HEK293 (cell line): ENCODE measurements around the gene CDON.
A peak's percentile ranks its signal among the peaks of the same experiment; 100 is the strongest.

Source experiments
- CTCF ChIA-PET: fragments of 350-600 bp; formaldehyde crosslinking; extraction: SDS; loops from one replicate; lab custom pipeline; 2021; ENCODE audit warnings: antibody characterized with exemption; lab: Yijun Ruan, JAX
- POLR2A ChIA-PET: fragments of 300-600 bp; formaldehyde crosslinking; extraction: SDS; loops from one replicate; lab custom pipeline; 2020; ENCODE audit warnings: antibody characterized with exemption, inconsistent platforms; lab: Yijun Ruan, JAX
- H3K27ac ChIP-seq: fragments of 200-500 bp; sonication (Bioruptor generic); 2 replicates; pipeline ENCODE4 v1.5.1; 2014; ENCODE audit warnings: low read depth, low read length, control low read depth, inconsistent platforms; ENCODE audit errors: extremely low read depth
- H3K36me3 ChIP-seq, 2 experiments: fragments of 200-500 bp in 1 of 2; sonication (Bioruptor generic) in 1 of 2; 1 replicate in 1 of 2; 2 replicates in 1 of 2; pipeline ENCODE4 v1.5.1; 2014 to 2017; ENCODE audit warnings: inconsistent platforms in 2 of 2, low read length in 2 of 2; ENCODE audit not compliant: control insufficient read depth in 2 of 2, insufficient read depth in 1 of 2
- H3K4me1 ChIP-seq: fragments of 200-500 bp; sonication (Bioruptor generic); 2 replicates; pipeline ENCODE4 v1.5.1; 2014; ENCODE audit warnings: mild to moderate bottlenecking, low read length, inconsistent platforms; ENCODE audit not compliant: control insufficient read depth, insufficient read depth
- H3K4me3 ChIP-seq: 2 replicates; pipeline ENCODE4 v1.5.1; 2011; ENCODE audit warnings: low read depth, mild to moderate bottlenecking, control low read depth, low read length, moderate library complexity
- H3K9me3 ChIP-seq: fragments of 200-500 bp; sonication (Bioruptor generic); 2 replicates; pipeline ENCODE4 v1.5.1; 2014; ENCODE audit warnings: low read depth, low read length, inconsistent platforms; ENCODE audit not compliant: control insufficient read depth, insufficient read depth
- MEIS1 ChIP-seq: sonication (generic); formaldehyde crosslinking; IDR thresholded peaks from 2 replicates; pipeline ENCODE4 v1.8.1; 2022; ENCODE audit warnings: missing genetic modification reagents, mild to moderate bottlenecking, borderline replicate concordance
- OSR2 ChIP-seq: fragments of 450-650 bp; formaldehyde crosslinking; IDR thresholded peaks from 2 replicates; pipeline ENCODE4 v1.5.1; 2016; ENCODE audit warnings: missing biosample characterization, missing genetic modification characterization
- PRDM2 ChIP-seq: fragments of 450-650 bp; formaldehyde crosslinking; IDR thresholded peaks from 2 replicates; pipeline ENCODE4 v1.5.1; 2016; ENCODE audit warnings: missing biosample characterization, missing genetic modification characterization, borderline replicate concordance
- PRDM6 ChIP-seq: fragments of 450-650 bp; formaldehyde crosslinking; IDR thresholded peaks from 2 replicates; pipeline ENCODE4 v1.5.1; 2017; ENCODE audit warnings: missing biosample characterization, missing genetic modification characterization
- RBAK ChIP-seq: fragments of 450-650 bp; formaldehyde crosslinking; IDR thresholded peaks from 2 replicates; pipeline ENCODE4 v1.5.1; 2016; ENCODE audit warnings: missing biosample characterization, missing genetic modification characterization
- SP7 ChIP-seq: fragments of 450-650 bp; formaldehyde crosslinking; IDR thresholded peaks from 2 replicates; pipeline ENCODE4 v1.5.1; 2016; ENCODE audit warnings: missing biosample characterization, missing genetic modification characterization
- ZNF24 ChIP-seq: fragments of 450-650 bp; formaldehyde crosslinking; IDR thresholded peaks from 2 replicates; pipeline ENCODE4 v1.5.1; 2016; ENCODE audit warnings: missing biosample characterization, missing genetic modification characterization
- ZNF335 ChIP-seq: fragments of 450-650 bp; formaldehyde crosslinking; conservative IDR thresholded peaks from 2 replicates; pipeline ENCODE4 v1.5.1; 2016; ENCODE audit warnings: missing biosample characterization, missing genetic modification characterization
- ZNF37A ChIP-seq: fragments of 450-650 bp; IDR thresholded peaks from 2 replicates; pipeline ENCODE4 v1.5.1; 2018; ENCODE audit warnings: missing biosample characterization, missing genetic modification characterization
- ZNF394 ChIP-seq: fragments of 450-650 bp; formaldehyde crosslinking; IDR thresholded peaks from 2 replicates; pipeline ENCODE4 v1.5.1; 2016; ENCODE audit warnings: missing biosample characterization, missing genetic modification characterization, mild to moderate bottlenecking, moderate library complexity, borderline replicate concordance
- ZNF449 ChIP-seq: fragments of 450-650 bp; formaldehyde crosslinking; IDR thresholded peaks from 2 replicates; pipeline ENCODE4 v1.5.1; 2017; ENCODE audit warnings: missing biosample characterization, mild to moderate bottlenecking, missing genetic modification characterization, moderate library complexity
- ZNF670 ChIP-seq: fragments of 450-650 bp; formaldehyde crosslinking; IDR thresholded peaks from 2 replicates; pipeline ENCODE4 v1.5.1; 2016; ENCODE audit warnings: missing biosample characterization, missing genetic modification characterization, low read depth
- ZSCAN23 ChIP-seq: fragments of 450-650 bp; formaldehyde crosslinking; IDR thresholded peaks from 2 replicates; pipeline ENCODE4 v1.5.1; 2016; ENCODE audit warnings: missing biosample characterization, missing genetic modification characterization
- ZSCAN4 ChIP-seq: fragments of 450-650 bp; formaldehyde crosslinking; IDR thresholded peaks from 2 replicates; pipeline ENCODE4 v1.5.1; 2017; ENCODE audit warnings: missing biosample characterization, missing genetic modification characterization

The CDON gene

GRCh38 chr11:125971618-125972017 lies 91.0 kb downstream of the CDON start (continued):
- TF ChIP-seq SP7 (tag by site-specific recombination): no peak
- no peak for TF ChIP-seq ZNF37A (tag by site-specific recombination)
- no peak for TF ChIP-seq ZNF394 (tag by site-specific recombination)
- TF ChIP-seq ZNF24 (tag by site-specific recombination): no peak
- no peak for TF ChIP-seq MEIS1 (CRISPR knock-in tag)

GRCh38 chr11:125968354-125968753 lies 94.3 kb downstream of the CDON start:
- CTCF ChIA-PET: interaction anchor here (0.7 kb wide), 1 partner anchor 337 kb away, joined by 4 read pairs; no protein-coding TSS in a partner anchor
- TF ChIP-seq ZNF335 (tag by site-specific recombination) (0 out of 2 replicates have a peak, but pooled peaks have one; percentile 14), ZSCAN23 (tag by site-specific recombination) (no peak), PRDM6 (tag by site-specific recombination) (peak; percentile 96), ZNF449 (0 out of 2 replicates have a peak, but pooled peaks have one; percentile 36), PRDM2 (no peak), ZNF670 (tag by site-specific recombination) (no peak), ZSCAN4 (no peak), OSR2 (tag by site-specific recombination) (peak; percentile 58; the same call in 1 of the 2 replicates), RBAK (tag by site-specific recombination) (no peak)
- H3K9me3 ChIP-seq: no peaks in the 10 kb centered on the region
- peaks cover 0 to under 1% of the 10 kb centered on the region in 2 experiments; a peak in 1 of 3 replicates for H3K36me3 ChIP-seq
- H3K27ac ChIP-seq: no peak overlapping the region
- H3K4me1 ChIP-seq: peaks cover 3% of the 10 kb centered on the region; the same call in 1 of the 2 replicates
- H3K4me3 ChIP-seq: no peak overlapping the region
- POLR2A ChIA-PET: no interaction called here
